HG02970 (cell line): ENCODE data around the gene TUBB4B.

ENCODE experiments used
- ATAC-seq: cut with Tn5 transposase; IDR thresholded peaks from one replicate; pipeline ENCODE4 v1.9.1; 2021; ENCODE audit warnings: mild to moderate bottlenecking, moderate library complexity, moderate number of reproducible peaks; ENCODE audit not compliant: unreplicated experiment, low FRiP score

Gene TUBB4B

GRCh38 chr9:137240841-137241489 lies at the start of gene TUBB4B:
Gene TUBB4B, plus strand, starts transcription at chr9:137241287. Its CDS starts 74 bp downstream, at chr9:137241361.
- ATAC-seq: peak; percentile 69

GRCh38 chr9:137191691-137192447 lies 49.2 kb upstream of the TUBB4B start:
- no peak for ATAC-seq

GRCh38 chr9:137192448-137192780 lies 48.7 kb upstream of the TUBB4B start:
- no peak for ATAC-seq

- ATAC-seq: no peak
Observed at GRCh38 chr9:137192859-137193258, 48.2 kb upstream of the TUBB4B start.

GRCh38 chr9:137193771-137194170 lies 47.3 kb upstream of the TUBB4B start:
- ATAC-seq: no peak

- ATAC-seq: no peak
Observed at GRCh38 chr9:137194388-137194787, 46.7 kb upstream of the TUBB4B start.

GRCh38 chr9:137194909-137195308 lies 46.2 kb upstream of the TUBB4B start:
- no peak for ATAC-seq

GRCh38 chr9:137195525-137196220 lies 45.4 kb upstream of the TUBB4B start:
- ATAC-seq: no peak

GRCh38 chr9:137198051-137198901 lies 42.8 kb upstream of the TUBB4B start:
- ATAC-seq: no peak

GRCh38 chr9:137198902-137199283 lies 42.2 kb upstream of the TUBB4B start:
- ATAC-seq: no peak

GRCh38 chr9:137199411-137200121 lies 41.5 kb upstream of the TUBB4B start:
- ATAC-seq: no peak

GRCh38 chr9:137200311-137201204 lies 40.5 kb upstream of the TUBB4B start, which contains the start of gene TPRN:
Gene TPRN, minus strand, starts transcription at chr9:137200741. Its CDS starts 30 bp downstream, at chr9:137200711.
- ATAC-seq: peak; percentile 85

- ATAC-seq: no peak
Observed at GRCh38 chr9:137201205-137201868, 39.8 kb upstream of the TUBB4B start.

GRCh38 chr9:137202966-137203365 lies 38.1 kb upstream of the TUBB4B start:
- ATAC-seq: no peak

- ATAC-seq: no peak
Observed at GRCh38 chr9:137204731-137205125, 36.4 kb upstream of the TUBB4B start.

- peak; percentile 49 for ATAC-seq
Observed at GRCh38 chr9:137205126-137206069, 35.7 kb upstream of the TUBB4B start, which contains the start of the genes NDOR1 and TMEM203. Gene NDOR1, plus strand, starts transcription at chr9:137205700. Its CDS starts 78 bp downstream, at chr9:137205778. Gene TMEM203, minus strand, starts transcription at chr9:137205648. Its CDS starts 234 bp downstream, at chr9:137205414.

GRCh38 chr9:137206602-137207001 lies 34.5 kb upstream of the TUBB4B start:
- ATAC-seq: no peak
